Measurements from ENCODE around the gene CXCL1. TPM values are rescaled to one million over a fixed set of nuclear protein-coding genes. Genes with fewer than 3 reads are reported as not detected.
"Not testable (repeated sequence)": the region's sequence is repeated elsewhere in the genome, so short reads cannot be mapped to it uniquely, and the experiment has no call there.

Gene CXCL1
- total RNA-seq, 1 donor from 2014 or later = not detected

DNA sequence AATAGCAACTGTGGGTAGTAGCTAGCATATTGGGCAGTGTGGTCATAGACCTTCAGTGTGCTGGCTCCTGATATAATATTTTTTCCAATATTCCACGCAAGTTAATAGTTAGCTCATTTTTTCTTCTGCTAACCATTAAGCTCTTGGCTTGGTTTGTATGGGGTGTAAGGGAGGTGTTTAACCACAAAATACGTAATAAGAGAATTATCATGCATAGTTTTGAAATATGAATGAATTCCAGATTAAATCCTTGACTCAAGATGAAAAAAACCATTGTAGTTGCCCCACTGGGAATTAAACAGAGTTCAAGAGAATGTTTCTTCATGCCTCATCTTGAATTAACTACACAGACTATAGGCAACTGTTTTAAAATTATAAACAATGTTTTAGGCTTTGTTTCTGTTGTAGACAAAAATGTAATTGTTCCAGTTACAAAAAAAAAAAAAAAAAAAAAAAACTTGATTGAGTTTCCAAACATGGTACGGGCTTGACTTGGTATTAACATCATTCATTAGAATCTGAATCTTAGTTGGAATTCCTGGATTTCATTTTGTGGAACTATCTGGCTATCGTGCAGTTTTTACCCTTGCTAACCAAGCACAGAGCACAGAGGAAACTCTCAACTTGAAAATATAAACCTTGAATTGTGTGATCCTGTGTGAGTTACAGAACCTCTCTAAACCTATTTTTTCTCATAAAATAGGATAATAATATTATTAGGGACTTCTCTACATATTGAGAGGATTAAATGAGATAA is 28.4 kb downstream of the CXCL1 start:
- no peak for DNase-seq (ENCODE audit: low spot score)
- Mint-ChIP-seq H3K9me3 (no peaks in the 10 kb centered on the region), H3K27ac (no peak overlapping the region), H3K27me3 (ENCODE audit: low read depth) (no peaks in the 10 kb centered on the region), H3K4me3 (ENCODE audit: low read depth) (no peak overlapping the region), H3K4me1 (ENCODE audit: low read depth) (no peaks in the 10 kb centered on the region), H3K36me3 (ENCODE audit: low read depth) (no peaks in the 10 kb centered on the region)
- intact Hi-C loops (cut with micrococcal nuclease) = no loop called here

GRCh38 chr4:73899338-73899737 is 30.1 kb downstream of the CXCL1 start:
- intact Hi-C loops (cut with micrococcal nuclease); H3K9me3 Mint-ChIP-seq; H3K36me3 Mint-ChIP-seq (ENCODE audit: low read depth); H3K4me1 Mint-ChIP-seq (ENCODE audit: low read depth); H3K27me3 Mint-ChIP-seq (ENCODE audit: low read depth); H3K27ac Mint-ChIP-seq; H3K4me3 Mint-ChIP-seq (ENCODE audit: low read depth); DNase-seq (ENCODE audit: low spot score): not testable (repeated sequence)

DNA sequence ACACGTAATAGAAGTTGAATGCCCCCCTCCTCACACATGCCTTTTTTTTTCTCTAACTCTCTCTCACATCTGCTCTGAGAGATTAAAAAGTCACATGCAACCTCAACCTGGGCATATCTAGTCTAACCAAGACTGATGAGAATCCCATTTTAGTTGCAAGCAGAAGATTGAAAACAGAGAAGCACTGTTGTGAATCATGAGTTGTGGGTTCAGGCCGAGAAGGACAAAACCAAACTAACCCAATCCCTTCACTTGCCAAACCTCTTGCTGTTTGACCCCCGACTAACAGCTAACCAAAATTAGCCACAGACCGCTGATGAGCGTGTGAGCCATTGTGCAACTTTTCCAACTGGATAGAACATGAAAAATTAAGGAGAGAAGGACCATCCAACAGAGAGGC is 31.8 kb downstream of the CXCL1 start:
- Mint-ChIP-seq H3K27me3 (ENCODE audit: low read depth) (no peaks in the 10 kb centered on the region), H3K4me3 (ENCODE audit: low read depth) (no peak overlapping the region), H3K36me3 (ENCODE audit: low read depth) (no peaks in the 10 kb centered on the region), H3K27ac (no peak overlapping the region), H3K9me3 (no peaks in the 10 kb centered on the region), H3K4me1 (ENCODE audit: low read depth) (no peaks in the 10 kb centered on the region)
- no peak for DNase-seq (ENCODE audit: low spot score)
- intact Hi-C loops (cut with micrococcal nuclease) = no loop called here

DNA sequence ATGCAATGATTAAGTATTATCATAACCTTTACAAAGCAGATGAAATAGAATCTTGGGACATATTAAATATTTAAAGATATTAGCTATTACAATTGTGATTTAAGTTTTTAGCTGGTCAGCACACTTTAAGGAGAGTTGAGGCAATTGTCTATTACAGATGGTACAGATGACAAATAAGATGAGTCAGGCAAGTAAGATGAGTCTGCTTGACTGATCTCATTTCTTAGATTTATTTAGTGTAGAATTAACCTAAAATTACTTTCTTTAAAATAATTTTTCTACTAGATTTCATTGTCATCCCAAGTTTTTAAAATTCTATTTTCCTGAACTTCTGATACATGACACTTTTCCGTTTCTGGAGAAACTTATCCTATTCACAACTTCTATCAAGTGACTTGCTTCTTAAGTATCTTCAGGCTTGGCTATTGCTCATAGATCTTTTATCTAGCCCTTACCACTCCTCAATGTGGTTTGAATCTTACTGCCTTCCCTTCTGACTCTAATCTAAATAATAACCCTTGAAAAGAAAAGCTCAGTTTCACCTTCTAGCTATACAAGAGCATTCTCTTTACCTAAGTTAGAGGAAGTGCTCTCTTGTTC is 32.9 kb downstream of the CXCL1 start:
- intact Hi-C loops (cut with micrococcal nuclease) = no loop called here
- no peaks in the 10 kb centered on the region for H3K9me3 Mint-ChIP-seq
- no peaks in the 10 kb centered on the region for H3K4me1 Mint-ChIP-seq (ENCODE audit: low read depth)
- DNase-seq (ENCODE audit: low spot score) = no peak
- H3K36me3 Mint-ChIP-seq (ENCODE audit: low read depth) = no peaks in the 10 kb centered on the region
- H3K27ac Mint-ChIP-seq = no peak overlapping the region
- H3K27me3 Mint-ChIP-seq (ENCODE audit: low read depth) = no peaks in the 10 kb centered on the region
- no peak overlapping the region for H3K4me3 Mint-ChIP-seq (ENCODE audit: low read depth)

GRCh38 chr4:73902817-73903547 is 33.8 kb downstream of the CXCL1 start:
- no peaks in the 10 kb centered on the region for H3K9me3 Mint-ChIP-seq
- no peaks in the 10 kb centered on the region for H3K4me1 Mint-ChIP-seq (ENCODE audit: low read depth)
- no peaks in the 10 kb centered on the region for H3K36me3 Mint-ChIP-seq (ENCODE audit: low read depth)
- no peak overlapping the region for H3K27ac Mint-ChIP-seq
- DNase-seq (ENCODE audit: low spot score) = no peak
- intact Hi-C loops (cut with micrococcal nuclease) = no loop called here
- H3K4me3 Mint-ChIP-seq (ENCODE audit: low read depth) = no peak overlapping the region
- no peaks in the 10 kb centered on the region for H3K27me3 Mint-ChIP-seq (ENCODE audit: low read depth)

GRCh38 chr4:73904491-73904890 is 35.3 kb downstream of the CXCL1 start:
- Mint-ChIP-seq H3K36me3 (ENCODE audit: low read depth) (no peaks in the 10 kb centered on the region), H3K27ac (no peak overlapping the region), H3K9me3 (no peaks in the 10 kb centered on the region), H3K27me3 (ENCODE audit: low read depth) (no peaks in the 10 kb centered on the region), H3K4me3 (ENCODE audit: low read depth) (no peak overlapping the region), H3K4me1 (ENCODE audit: low read depth) (no peaks in the 10 kb centered on the region)
- intact Hi-C loops (cut with micrococcal nuclease) = no loop called here
- no peak for DNase-seq (ENCODE audit: low spot score)

GRCh38 chr4:73908965-73909364 is 39.8 kb downstream of the CXCL1 start:
- no peaks in the 10 kb centered on the region for H3K27me3 Mint-ChIP-seq (ENCODE audit: low read depth)
- no peak overlapping the region for H3K27ac Mint-ChIP-seq
- no peak overlapping the region for H3K4me3 Mint-ChIP-seq (ENCODE audit: low read depth)
- no peak for DNase-seq (ENCODE audit: low spot score)
- intact Hi-C loops (cut with micrococcal nuclease) = no loop called here
- no peaks in the 10 kb centered on the region for H3K36me3 Mint-ChIP-seq (ENCODE audit: low read depth)
- no peaks in the 10 kb centered on the region for H3K4me1 Mint-ChIP-seq (ENCODE audit: low read depth)
- H3K9me3 Mint-ChIP-seq = no peaks in the 10 kb centered on the region

- Mint-ChIP-seq H3K27me3 (ENCODE audit: low read depth) (no peaks in the 10 kb centered on the region), H3K27ac (no peak overlapping the region), H3K9me3 (no peaks in the 10 kb centered on the region), H3K4me1 (ENCODE audit: low read depth) (no peaks in the 10 kb centered on the region), H3K36me3 (ENCODE audit: low read depth) (no peaks in the 10 kb centered on the region), H3K4me3 (ENCODE audit: low read depth) (no peak overlapping the region)
- DNase-seq (ENCODE audit: low spot score) = no peak
- intact Hi-C loops (cut with micrococcal nuclease) = no loop called here
These were observed 42.6 kb downstream of the CXCL1 start for GRCh38 chr4:73911746-73912145.

DNA sequence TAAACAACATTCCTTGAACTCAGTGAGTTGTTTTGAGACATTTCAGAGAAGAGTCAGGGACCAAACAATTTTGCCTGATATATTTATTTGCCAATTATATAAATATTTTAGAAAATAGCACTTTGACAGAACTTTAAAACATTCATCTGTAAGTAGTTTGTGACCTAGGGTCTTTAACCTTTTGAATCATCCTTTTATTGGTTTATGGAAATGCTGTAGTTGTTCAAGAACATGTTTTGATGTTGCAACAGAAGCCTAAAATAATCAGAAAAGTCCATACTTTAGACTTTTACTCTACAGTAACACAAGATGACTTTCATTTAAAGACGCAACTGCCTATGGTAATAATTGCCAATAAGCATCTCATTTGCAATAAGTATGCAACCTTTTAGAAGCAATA is 43.0 kb downstream of the CXCL1 start:
- DNase-seq (ENCODE audit: low spot score) = no peak
- H3K4me1 Mint-ChIP-seq (ENCODE audit: low read depth) = no peaks in the 10 kb centered on the region
- H3K4me3 Mint-ChIP-seq (ENCODE audit: low read depth) = no peak overlapping the region
- H3K27me3 Mint-ChIP-seq (ENCODE audit: low read depth) = no peaks in the 10 kb centered on the region
- no peak overlapping the region for H3K27ac Mint-ChIP-seq
- intact Hi-C loops (cut with micrococcal nuclease) = no loop called here
- H3K36me3 Mint-ChIP-seq (ENCODE audit: low read depth) = no peaks in the 10 kb centered on the region
- H3K9me3 Mint-ChIP-seq = no peaks in the 10 kb centered on the region

GRCh38 chr4:73914071-73914470 is 44.9 kb downstream of the CXCL1 start:
- no peaks in the 10 kb centered on the region for H3K9me3 Mint-ChIP-seq
- no peak overlapping the region for H3K27ac Mint-ChIP-seq
- intact Hi-C loops (cut with micrococcal nuclease) = no loop called here
- no peak for DNase-seq (ENCODE audit: low spot score)
- no peaks in the 10 kb centered on the region for H3K27me3 Mint-ChIP-seq (ENCODE audit: low read depth)
- no peak overlapping the region for H3K4me3 Mint-ChIP-seq (ENCODE audit: low read depth)
- H3K36me3 Mint-ChIP-seq (ENCODE audit: low read depth) = no peaks in the 10 kb centered on the region
- no peaks in the 10 kb centered on the region for H3K4me1 Mint-ChIP-seq (ENCODE audit: low read depth)

GRCh38 chr4:73916172-73916925 is 47.2 kb downstream of the CXCL1 start:
- Mint-ChIP-seq H3K4me3 (ENCODE audit: low read depth) (no peak overlapping the region), H3K27me3 (ENCODE audit: low read depth) (no peaks in the 10 kb centered on the region), H3K36me3 (ENCODE audit: low read depth) (no peaks in the 10 kb centered on the region), H3K9me3 (no peaks in the 10 kb centered on the region), H3K27ac (no peak overlapping the region), H3K4me1 (ENCODE audit: low read depth) (no peaks in the 10 kb centered on the region)
- no peak for DNase-seq (ENCODE audit: low spot score)
- intact Hi-C loops (cut with micrococcal nuclease) = no loop called here

GRCh38 chr4:73917081-73917501 is 47.9 kb downstream of the CXCL1 start:
- Mint-ChIP-seq H3K4me1 (ENCODE audit: low read depth) (no peaks in the 10 kb centered on the region), H3K4me3 (ENCODE audit: low read depth) (no peak overlapping the region), H3K36me3 (ENCODE audit: low read depth) (no peaks in the 10 kb centered on the region), H3K9me3 (no peaks in the 10 kb centered on the region), H3K27ac (no peak overlapping the region), H3K27me3 (ENCODE audit: low read depth) (no peaks in the 10 kb centered on the region)
- no peak for DNase-seq (ENCODE audit: low spot score)
- intact Hi-C loops (cut with micrococcal nuclease) = no loop called here

DNA sequence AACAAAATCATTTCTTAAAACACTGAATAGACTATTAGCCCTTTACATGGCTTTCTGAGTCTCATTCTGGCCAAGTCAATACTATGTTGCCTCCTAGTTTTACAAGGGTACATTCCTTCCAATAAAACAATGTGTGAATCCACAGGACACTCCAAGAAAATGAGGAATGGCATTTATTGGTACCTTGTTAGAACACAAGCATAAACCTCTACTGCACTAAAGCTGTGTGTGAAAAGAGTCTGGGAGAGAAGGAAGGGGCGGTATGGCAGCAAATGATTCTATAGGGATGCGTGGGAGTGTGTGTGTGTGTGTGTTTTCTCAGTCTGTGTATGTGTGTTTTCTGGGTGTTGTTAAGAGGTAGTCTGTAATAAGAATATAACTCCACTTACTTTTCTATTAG is 48.9 kb downstream of the CXCL1 start:
- no peaks in the 10 kb centered on the region for H3K9me3 Mint-ChIP-seq
- no peaks in the 10 kb centered on the region for H3K27me3 Mint-ChIP-seq (ENCODE audit: low read depth)
- intact Hi-C loops (cut with micrococcal nuclease) = no loop called here
- no peaks in the 10 kb centered on the region for H3K36me3 Mint-ChIP-seq (ENCODE audit: low read depth)
- no peak overlapping the region for H3K4me3 Mint-ChIP-seq (ENCODE audit: low read depth)
- no peak overlapping the region for H3K27ac Mint-ChIP-seq
- H3K4me1 Mint-ChIP-seq (ENCODE audit: low read depth) = no peaks in the 10 kb centered on the region
- no peak for DNase-seq (ENCODE audit: low spot score)

Measured in activated T-helper 2 cell treated with anti-CD3 and anti-CD28 coated beads, Interferon-gamma antibody, Interleukin-2, Interleukin-4, amounts not matched to agents 10 μg/mL and 5 μg/mL and 100 μg/mL, durations not matched to agents 14 hours and 24 hours and 36 hours (primary cell).